ENCODE data around the gene SLF1.

The SLF1 gene

DNA sequence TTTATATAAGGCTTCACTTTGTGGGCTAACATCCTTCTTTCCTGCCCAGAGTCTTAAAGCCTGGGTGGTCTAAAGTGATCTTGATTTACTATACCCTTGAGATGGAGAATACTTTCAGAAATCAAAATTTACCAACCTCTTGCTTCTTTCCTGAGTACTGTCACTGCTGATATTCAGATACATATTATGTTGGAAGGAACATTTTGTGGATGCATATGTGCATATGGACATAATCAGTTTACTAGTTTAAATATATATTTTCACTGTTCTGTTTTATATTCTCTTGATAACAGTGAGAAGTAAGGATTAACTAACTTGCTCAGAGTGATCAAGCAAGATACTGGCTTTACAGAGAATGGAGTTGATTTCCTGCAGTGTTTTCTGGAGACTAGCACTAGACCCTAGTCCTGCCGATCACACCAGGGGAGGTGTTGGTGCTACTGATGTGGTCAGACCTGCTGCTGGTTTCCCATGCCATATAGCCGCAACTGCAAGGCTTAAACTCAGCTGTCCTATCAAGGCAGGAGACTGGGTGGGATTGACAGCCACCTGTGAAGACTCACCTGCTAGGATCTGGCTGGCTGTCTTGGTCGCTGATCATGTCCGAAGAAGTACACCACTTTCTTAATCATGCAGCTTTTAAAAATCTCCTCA is 57.6 kb downstream of the SLF1 start:
- H3K4me3 ChIP-seq (ENCODE audit: low read length) = no peak overlapping the region
- no peak for TF ChIP-seq CTCF (IDR thresholded peaks at IDR 0.05; ENCODE audit: insufficient read depth, low read depth, low read length, missing control alignments)
- DNase-seq (ENCODE audit: low read depth) = no peak

DNA sequence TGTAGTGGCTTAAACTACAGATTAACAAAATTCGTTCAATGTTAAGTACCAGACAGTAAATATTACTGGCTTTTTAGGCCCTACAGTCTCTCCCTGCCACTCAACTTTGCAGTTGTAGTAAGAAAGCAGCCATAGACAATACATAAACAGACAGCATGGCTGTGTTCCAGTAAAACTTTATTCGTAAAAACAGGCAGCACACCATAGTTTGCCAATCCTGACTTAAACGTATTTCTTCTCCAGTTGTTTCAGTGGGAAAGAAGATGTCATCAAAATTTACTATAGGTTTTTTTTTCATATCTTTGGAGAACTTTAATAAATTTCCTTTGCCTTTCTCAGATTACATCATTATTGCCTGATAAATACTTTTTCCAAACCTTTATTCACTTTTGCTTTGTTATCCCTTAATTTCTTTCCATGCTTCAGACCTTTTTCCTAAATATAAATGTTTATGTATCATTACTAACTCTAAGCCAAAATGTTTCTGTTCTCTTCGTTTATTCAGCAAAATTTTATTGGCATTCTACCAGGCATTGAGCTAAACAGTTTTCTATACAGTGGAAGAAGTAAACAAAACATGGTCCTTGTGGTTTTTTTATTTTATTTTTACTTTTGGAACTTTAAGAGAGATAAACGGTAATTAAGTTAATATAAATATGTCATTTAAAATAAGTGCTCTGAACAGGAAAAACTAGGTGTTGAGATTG is 64.5 kb downstream of the SLF1 start:
- no peak for DNase-seq (ENCODE audit: low read depth)
- no peak for TF ChIP-seq CTCF (IDR thresholded peaks at IDR 0.05; ENCODE audit: insufficient read depth, low read depth, low read length, missing control alignments)

GRCh38 chr5:94689908-94690307 is 71.4 kb downstream of the SLF1 start:
- TF ChIP-seq CTCF (IDR thresholded peaks at IDR 0.05; ENCODE audit: insufficient read depth, low read depth, low read length, missing control alignments) = no peak
- no peak for DNase-seq (ENCODE audit: low read depth)
- no peak overlapping the region for H3K4me3 ChIP-seq (ENCODE audit: low read length)

More for the DNA sequence above, 64.5 kb downstream of the SLF1 start:
- H3K4me3 ChIP-seq (ENCODE audit: low read length) = no peak overlapping the region

DNA sequence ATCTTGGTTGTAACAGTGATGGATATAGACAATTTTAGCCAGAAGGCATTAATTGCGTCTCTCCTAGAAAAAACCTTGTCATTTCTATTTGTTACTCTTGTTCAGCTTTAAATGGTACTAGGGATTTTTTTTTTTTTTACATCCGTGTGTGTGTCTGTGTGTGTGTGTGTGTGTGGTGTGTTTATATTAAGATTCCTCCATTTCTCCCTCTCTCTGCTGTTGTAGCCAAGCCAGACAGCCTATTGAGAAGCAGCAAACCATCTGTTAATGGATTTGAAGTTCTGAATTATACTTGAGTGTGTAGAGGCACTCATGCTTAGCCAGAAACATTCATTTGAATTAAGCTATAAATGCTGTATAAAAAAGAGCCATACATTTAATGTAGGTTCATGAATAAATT is 72.3 kb downstream of the SLF1 start:
- no peak for TF ChIP-seq CTCF (IDR thresholded peaks at IDR 0.05; ENCODE audit: insufficient read depth, low read depth, low read length, missing control alignments)

DNA sequence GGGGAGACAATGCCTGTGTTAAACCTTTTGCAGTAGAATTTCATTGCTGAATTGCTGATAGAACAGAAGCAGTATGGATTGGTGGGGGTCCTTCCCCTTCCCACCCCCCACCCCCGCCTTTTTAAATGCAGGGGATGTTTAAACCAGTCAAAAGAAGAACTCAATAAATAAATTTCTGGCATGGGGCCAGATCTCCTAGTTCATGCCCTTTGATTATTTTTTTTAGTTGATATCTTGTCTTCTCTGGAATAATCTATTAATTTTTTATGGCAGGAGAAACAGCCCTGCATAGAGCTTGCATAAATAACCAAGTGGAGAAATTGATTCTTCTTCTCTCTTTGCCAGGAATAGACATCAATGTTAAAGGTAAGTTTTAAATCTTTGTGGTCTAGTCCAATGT is 72.8 kb downstream of the SLF1 start:
- no peak for DNase-seq (ENCODE audit: low read depth)
- H3K4me3 ChIP-seq (ENCODE audit: low read length) = no peak overlapping the region
- no peak for TF ChIP-seq CTCF (IDR thresholded peaks at IDR 0.05; ENCODE audit: insufficient read depth, low read depth, low read length, missing control alignments)

More for the DNA sequence above, 72.3 kb downstream of the SLF1 start:
- H3K4me3 ChIP-seq (ENCODE audit: low read length) = no peak overlapping the region
- no peak for DNase-seq (ENCODE audit: low read depth)

- no peak overlapping the region for H3K4me3 ChIP-seq (ENCODE audit: low read length)
- DNase-seq (ENCODE audit: low read depth) = peak; percentile 49
- TF ChIP-seq CTCF (IDR thresholded peaks at IDR 0.05; ENCODE audit: insufficient read depth, low read depth, low read length, missing control alignments) = no peak
These were observed 73.5 kb downstream of the SLF1 start for GRCh38 chr5:94691949-94692348.
